ENCODE data around the gene TENT5C.

Gene TENT5C

GRCh38 chr1:117565076-117565556 is 40.7 kb upstream of the TENT5C start:
- H3K27me3 ChIP-seq (replicated peaks; ENCODE audit: control insufficient read depth, insufficient read depth, low read length): peaks cover 5% of the 10 kb centered on the region
- H3K4me3 ChIP-seq (replicated peaks; ENCODE audit: low read depth, low read length): no peak overlapping the region
- H3K36me3 ChIP-seq (ENCODE audit: control insufficient read depth, insufficient read depth, low read length): no peaks in the 10 kb centered on the region
- no peak for TF ChIP-seq CTCF (IDR thresholded peaks at IDR 0.05; ENCODE audit: insufficient read depth, low read length, poor library complexity, severe bottlenecking)
- DNase-seq (ENCODE audit: extremely low read depth, insufficient read length): no peak

- TF ChIP-seq CTCF (IDR thresholded peaks at IDR 0.05; ENCODE audit: insufficient read depth, low read length, poor library complexity, severe bottlenecking): no peak
- no peaks in the 10 kb centered on the region for H3K36me3 ChIP-seq (ENCODE audit: control insufficient read depth, insufficient read depth, low read length)
- H3K4me3 ChIP-seq (replicated peaks; ENCODE audit: low read depth, low read length): no peak overlapping the region
- DNase-seq (ENCODE audit: extremely low read depth, insufficient read length): no peak
- H3K27me3 ChIP-seq (replicated peaks; ENCODE audit: control insufficient read depth, insufficient read depth, low read length): peaks cover 5% of the 10 kb centered on the region
These were observed 39.9 kb upstream of the TENT5C start for GRCh38 chr1:117565745-117566455.

- no peak overlapping the region for H3K4me3 ChIP-seq (replicated peaks; ENCODE audit: low read depth, low read length)
- no peak for DNase-seq (ENCODE audit: extremely low read depth, insufficient read length)
- H3K36me3 ChIP-seq (ENCODE audit: control insufficient read depth, insufficient read depth, low read length): no peaks in the 10 kb centered on the region
- H3K27me3 ChIP-seq (replicated peaks; ENCODE audit: control insufficient read depth, insufficient read depth, low read length): peaks cover 5% of the 10 kb centered on the region
- TF ChIP-seq CTCF (IDR thresholded peaks at IDR 0.05; ENCODE audit: insufficient read depth, low read length, poor library complexity, severe bottlenecking): no peak
These were observed 39.3 kb upstream of the TENT5C start for GRCh38 chr1:117566556-117566955.

- no peak for TF ChIP-seq CTCF (IDR thresholded peaks at IDR 0.05; ENCODE audit: insufficient read depth, low read length, poor library complexity, severe bottlenecking)
These were observed 38.4 kb upstream of the TENT5C start for GRCh38 chr1:117567435-117567834.

GRCh38 chr1:117567976-117568375 is 37.9 kb upstream of the TENT5C start:
- H3K36me3 ChIP-seq (ENCODE audit: control insufficient read depth, insufficient read depth, low read length): no peaks in the 10 kb centered on the region
- H3K27me3 ChIP-seq (replicated peaks; ENCODE audit: control insufficient read depth, insufficient read depth, low read length): peaks cover 4% of the 10 kb centered on the region
- TF ChIP-seq CTCF (IDR thresholded peaks at IDR 0.05; ENCODE audit: insufficient read depth, low read length, poor library complexity, severe bottlenecking): no peak
- H3K4me3 ChIP-seq (replicated peaks; ENCODE audit: low read depth, low read length): no peak overlapping the region
- DNase-seq (ENCODE audit: extremely low read depth, insufficient read length): no peak

More at GRCh38 chr1:117567435-117567834, 38.4 kb upstream of the TENT5C start:
- DNase-seq (ENCODE audit: extremely low read depth, insufficient read length): no peak
- Histone ChIP-seq H3K36me3 (ENCODE audit: control insufficient read depth, insufficient read depth, low read length) (no peaks in the 10 kb centered on the region), H3K27me3 (replicated peaks; ENCODE audit: control insufficient read depth, insufficient read depth, low read length) (peaks cover 5% of the 10 kb centered on the region), H3K4me3 (replicated peaks; ENCODE audit: low read depth, low read length) (no peak overlapping the region)
